Large intestine (tissue), 3 donors: ENCODE data around the gene PTX4. TPM values are rescaled to one million over a fixed set of nuclear protein-coding genes. Genes with fewer than 3 reads are reported as not detected.
"Not testable (repeated sequence)": the region's sequence is repeated elsewhere in the genome, so short reads cannot be mapped to it uniquely, and the experiment has no call there.

Experiments
- DNase-seq, 2 donors: peaks; one replicate each; pipeline versions ENCODE4 v3.0.0 to v3.0.0-alpha.2; 2013
- H3K27ac ChIP-seq: one replicate; pipeline ENCODE4 v1.5.1; 2013; ENCODE audit warnings: low read length
- H3K27me3 ChIP-seq: 2 replicates; pipeline ENCODE4 v1.6.1; 2013; ENCODE audit warnings: low read length; ENCODE audit not compliant: control insufficient read depth, insufficient read depth
- H3K36me3 ChIP-seq: 2 replicates; pipeline ENCODE4 v1.6.1; 2013; ENCODE audit warnings: low read length; ENCODE audit not compliant: control insufficient read depth, insufficient read depth
- H3K4me1 ChIP-seq: one replicate; pipeline ENCODE4 v1.6.1; 2013; ENCODE audit warnings: low read length; ENCODE audit not compliant: control insufficient read depth, insufficient read depth
- H3K4me3 ChIP-seq: one replicate; pipeline ENCODE4 v1.5.1; 2013; ENCODE audit warnings: low read length
- H3K9me3 ChIP-seq: one replicate; pipeline ENCODE4 v1.6.1; 2013; ENCODE audit warnings: mild to moderate bottlenecking, low read depth, low read length, moderate library complexity; ENCODE audit not compliant: control insufficient read depth
- WGBS: methylation state at CpG from one replicate; pipeline ENCODE4 v1.1.5; 2013; ENCODE audit warnings: low lambda C conversion rate; ENCODE audit not compliant: insufficient coverage; 5-methylcytosine and 5-hydroxymethylcytosine counted together
- polyA plus RNA-seq: library from polyadenylated mRNA; unstranded; fragments of 120-200 nt; gene quantifications from one replicate; pipeline ENCODE4 v1.2.1, GENCODE V29; 2013

PTX4 gene
- polyA plus RNA-seq, 1 donor: 0.19 TPM

DNA sequence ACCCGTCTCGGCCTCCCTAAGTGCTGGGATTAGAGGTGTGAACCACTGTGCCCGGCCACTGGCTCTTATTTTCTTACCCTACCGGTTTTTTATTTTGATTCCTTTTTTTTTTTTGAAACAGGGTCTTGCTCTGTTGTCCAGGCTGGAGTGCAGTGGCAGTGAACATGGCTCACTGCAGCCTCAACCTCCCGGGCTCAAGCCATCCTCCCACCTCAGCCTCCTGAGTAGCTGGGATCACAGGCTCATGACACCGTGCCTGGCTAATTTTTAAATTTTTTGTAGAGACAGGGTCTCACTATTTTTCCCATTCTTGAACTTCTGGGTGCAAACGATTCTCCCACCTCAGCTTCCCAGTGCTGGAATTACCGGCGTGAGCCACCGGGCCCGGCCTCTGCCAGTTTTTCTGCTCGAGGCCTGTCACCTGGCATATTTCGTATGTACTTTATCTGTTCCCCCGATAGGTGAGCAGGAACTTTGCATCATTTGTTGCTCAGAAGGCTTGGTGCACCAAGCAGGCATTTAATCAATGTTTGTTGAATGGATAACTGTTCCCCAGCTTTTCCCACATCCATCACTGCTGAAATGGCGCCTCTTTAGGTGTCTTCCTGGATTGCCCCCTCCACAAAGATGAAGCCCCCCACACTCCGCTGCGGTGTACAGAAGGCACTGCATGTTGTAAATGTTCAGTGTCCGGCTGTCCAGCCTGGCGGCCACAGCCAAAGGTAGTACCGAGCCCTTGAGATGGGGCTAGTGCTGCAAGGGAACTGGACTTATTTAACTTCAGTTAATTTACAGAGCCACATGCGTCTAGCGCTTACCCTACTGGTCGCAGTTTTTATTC lies 3.6 kb upstream of the PTX4 start:
- no CpG with 5 or more reads among the region's 23 CpGs for WGBS

DNA sequence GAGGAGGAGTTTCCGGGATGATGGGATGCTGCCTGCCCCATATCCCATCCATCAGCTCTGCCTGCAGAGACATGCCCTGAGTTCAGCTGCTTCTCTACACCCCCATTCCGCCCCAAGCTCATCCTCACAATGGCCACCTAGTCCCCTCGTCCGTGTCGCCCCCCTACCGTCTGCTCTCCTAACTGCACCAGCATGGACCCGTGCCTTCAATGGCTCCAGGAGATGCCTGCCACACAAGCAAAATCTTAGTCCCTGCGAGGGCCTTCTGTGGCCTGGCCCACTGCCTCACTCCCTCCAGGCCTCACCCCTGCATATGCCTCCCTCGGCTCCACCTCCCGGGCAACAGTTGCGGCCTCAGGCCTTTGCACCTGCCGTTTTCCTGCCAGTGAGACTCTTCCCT lies 2.6 kb upstream of the PTX4 start:
- Histone ChIP-seq H3K27me3 (no peaks in the 10 kb centered on the region), H3K4me1 (peaks cover 12% of the 10 kb centered on the region), H3K27ac (no peak overlapping the region), H3K9me3 (no peaks in the 10 kb centered on the region), H3K4me3 (no peak overlapping the region), H3K36me3 (peaks cover 18% of the 10 kb centered on the region)
- DNase-seq: no peak
- WGBS: 90% methylated on average over 2 of the region's 12 CpGs

More for the DNA sequence above, 3.6 kb upstream of the PTX4 start:
- H3K4me3 ChIP-seq: peak overlapping the region; percentile 94
- DNase-seq: no peak
- no peaks in the 10 kb centered on the region for H3K9me3 ChIP-seq
- peaks cover 12% of the 10 kb centered on the region for H3K4me1 ChIP-seq
- peaks cover 28% of the 10 kb centered on the region for H3K36me3 ChIP-seq
- H3K27ac ChIP-seq: peak overlapping the region; percentile 93
- no peaks in the 10 kb centered on the region for H3K27me3 ChIP-seq

DNA sequence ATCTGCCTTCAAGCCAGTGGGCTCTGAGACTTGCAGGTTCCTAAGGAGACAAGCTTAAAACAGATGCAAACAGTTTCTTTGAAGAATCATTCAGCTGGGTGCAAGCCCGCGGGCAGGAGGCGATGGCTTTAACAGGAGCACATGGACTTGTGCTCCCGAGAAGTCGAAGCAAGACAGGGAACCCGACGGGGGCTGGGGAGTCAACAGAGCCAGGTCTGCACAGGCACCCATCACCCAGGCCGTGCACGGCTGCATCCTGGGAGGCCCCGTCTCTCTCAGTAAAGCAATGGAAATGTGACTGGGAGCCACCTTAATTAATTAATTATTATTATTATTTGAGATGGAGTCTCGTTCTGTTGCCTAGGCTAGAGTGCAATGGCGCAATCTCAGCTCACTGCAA lies 333 bp upstream of the PTX4 start:
- H3K4me3 ChIP-seq: no peak overlapping the region
- H3K9me3 ChIP-seq: peaks cover 7% of the 10 kb centered on the region
- WGBS: no CpG with 5 or more reads among the region's 12 CpGs

DNA sequence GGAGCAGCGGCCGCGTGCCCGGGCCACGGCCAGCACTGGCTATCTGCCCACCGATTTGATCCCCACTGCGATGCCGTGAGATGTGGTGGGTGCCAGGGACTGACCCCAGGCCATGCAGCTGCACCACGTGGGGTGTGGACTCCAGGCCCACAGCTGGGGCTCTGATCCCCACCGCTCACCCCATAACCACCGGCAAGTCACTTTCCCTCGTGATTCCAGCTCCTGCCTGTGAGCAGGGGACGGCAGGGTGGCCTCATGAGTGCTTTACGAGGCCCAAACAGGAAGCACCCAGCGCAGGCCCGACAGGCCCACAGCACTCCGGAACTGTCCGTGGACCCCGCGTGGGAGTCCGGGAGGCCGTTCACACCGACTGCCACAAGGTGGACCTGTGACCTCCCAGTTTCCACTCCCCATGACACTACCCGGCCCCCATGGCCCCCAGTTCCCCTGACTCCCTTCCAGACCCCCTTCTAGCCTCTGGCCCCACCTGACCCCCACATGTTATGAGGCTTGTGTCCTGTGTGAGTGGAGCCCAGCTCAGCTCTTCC lies 616 bp downstream of the PTX4 start:
- Histone ChIP-seq H3K4me1 (peaks cover 8% of the 10 kb centered on the region), H3K27ac (no peak overlapping the region), H3K27me3 (peaks cover 4% of the 10 kb centered on the region), H3K9me3 (peaks cover 7% of the 10 kb centered on the region), H3K36me3 (no peaks in the 10 kb centered on the region), H3K4me3 (no peak overlapping the region)
- DNase-seq: no peak
- no CpG with 5 or more reads among the region's 24 CpGs for WGBS

More for the DNA sequence above, 333 bp upstream of the PTX4 start:
- peaks cover 8% of the 10 kb centered on the region for H3K4me1 ChIP-seq
- DNase-seq: no peak
- no peak overlapping the region for H3K27ac ChIP-seq
- no peaks in the 10 kb centered on the region for H3K36me3 ChIP-seq
- no peaks in the 10 kb centered on the region for H3K27me3 ChIP-seq

DNA sequence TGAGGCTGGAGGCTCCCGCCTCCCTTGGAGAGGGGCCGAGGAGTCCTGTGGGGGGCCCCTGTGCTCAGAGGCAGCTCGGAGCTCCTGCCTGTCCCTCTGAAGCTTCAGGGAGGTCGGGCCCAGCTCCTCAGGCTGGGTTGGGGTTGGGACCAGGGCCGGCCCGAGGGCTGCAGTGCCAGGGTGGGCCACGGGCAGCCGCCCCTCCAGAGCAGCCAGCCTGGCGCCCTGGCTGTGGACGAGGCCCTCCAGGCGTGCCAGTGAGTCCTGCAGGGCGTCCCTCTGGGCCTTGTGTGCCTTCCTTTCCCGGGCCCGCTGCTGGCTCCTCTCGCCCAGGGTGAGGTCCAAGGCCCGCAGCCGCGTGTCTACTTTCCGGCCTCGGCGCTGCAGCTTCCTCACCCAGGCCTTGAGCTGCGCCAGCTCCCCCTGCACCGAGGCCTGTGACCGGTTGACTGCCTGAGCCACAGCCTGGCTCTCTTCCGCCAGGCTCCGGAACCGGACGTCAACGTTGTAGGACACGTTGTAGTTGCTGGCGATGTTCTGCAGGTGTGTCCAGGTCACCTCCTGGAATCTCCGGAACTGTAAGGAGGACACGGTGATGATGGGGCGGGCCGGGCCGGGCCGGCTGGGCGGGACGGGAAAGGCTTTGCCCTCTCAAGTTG lies 1.2 kb downstream of the PTX4 start:
- Histone ChIP-seq H3K27me3 (peaks cover 5% of the 10 kb centered on the region), H3K4me3 (no peak overlapping the region), H3K36me3 (no peaks in the 10 kb centered on the region), H3K27ac (no peak overlapping the region), H3K4me1 (peaks cover 3% of the 10 kb centered on the region), H3K9me3 (peaks cover 7% of the 10 kb centered on the region)
- DNase-seq: no peak
- WGBS: 95% methylated on average over 4 of the region's 39 CpGs

GRCh38 chr16:1486551-1487390 lies 2.0 kb downstream of the PTX4 start:
- Histone ChIP-seq H3K27me3 (peaks cover 10% of the 10 kb centered on the region), H3K27ac (no peak overlapping the region), H3K4me1 (no peaks in the 10 kb centered on the region), H3K9me3 (peaks cover 7% of the 10 kb centered on the region), H3K4me3 (no peak overlapping the region), H3K36me3 (no peaks in the 10 kb centered on the region)
- DNase-seq: no peak
- WGBS: no CpG with 5 or more reads among the region's 33 CpGs

DNA sequence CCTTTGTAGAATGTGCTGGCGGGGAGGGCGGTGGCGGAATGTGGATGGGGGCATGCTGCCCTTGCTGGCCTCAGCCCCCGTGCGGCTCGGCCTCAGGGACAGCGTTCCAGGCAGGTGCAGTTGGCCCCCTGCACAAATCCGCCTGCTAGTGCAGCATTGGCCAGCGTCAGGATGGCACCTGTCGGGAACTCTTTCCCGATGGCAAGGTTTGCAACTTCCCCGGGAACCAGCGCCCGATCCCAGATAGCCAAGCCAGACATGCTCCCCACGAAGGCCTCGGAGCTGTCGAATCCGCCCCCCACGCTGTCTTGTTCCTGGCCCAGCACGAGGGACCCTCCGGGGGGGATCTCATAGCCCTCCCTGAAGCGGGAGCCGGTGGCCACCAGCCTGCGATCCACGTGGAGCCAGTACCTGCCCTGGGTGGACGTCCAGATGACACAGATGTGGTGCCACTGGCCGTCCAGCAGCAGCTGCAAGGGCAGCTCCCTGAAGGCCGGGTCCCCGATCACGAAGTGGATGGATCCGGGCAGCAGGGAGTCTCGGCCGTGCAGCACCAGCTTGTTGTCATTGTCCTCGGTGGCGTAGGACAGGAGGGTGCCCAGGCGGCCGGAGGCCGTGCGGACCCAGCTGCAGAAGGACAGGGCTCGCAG lies 2.8 kb downstream of the PTX4 start:
- WGBS: no CpG with 5 or more reads among the region's 40 CpGs
- no peak for DNase-seq
- no peaks in the 10 kb centered on the region for H3K36me3 ChIP-seq
- peaks cover 7% of the 10 kb centered on the region for H3K9me3 ChIP-seq
- no peak overlapping the region for H3K4me3 ChIP-seq
- no peak overlapping the region for H3K27ac ChIP-seq
- no peaks in the 10 kb centered on the region for H3K4me1 ChIP-seq
- H3K27me3 ChIP-seq: peaks cover 10% of the 10 kb centered on the region

- DNase-seq: no peak
- Histone ChIP-seq H3K27me3 (peaks cover 10% of the 10 kb centered on the region), H3K9me3 (peaks cover 7% of the 10 kb centered on the region), H3K4me3 (no peak overlapping the region), H3K27ac (no peak overlapping the region), H3K4me1 (no peaks in the 10 kb centered on the region), H3K36me3 (no peaks in the 10 kb centered on the region)
- no CpG with 5 or more reads among the region's 28 CpGs for WGBS
These were observed 6.6 kb downstream of the PTX4 start for GRCh38 chr16:1481906-1482835.

GRCh38 chr16:1478937-1479336 lies 9.8 kb downstream of the PTX4 start:
- H3K9me3 ChIP-seq, DNase-seq, H3K4me1 ChIP-seq, H3K27ac ChIP-seq, H3K4me3 ChIP-seq, H3K36me3 ChIP-seq: not testable (repeated sequence)
- peaks cover 10% of the 10 kb centered on the region for H3K27me3 ChIP-seq
- 100% methylated on average over 1 of the region's 9 CpGs for WGBS
